Erythroblast (primary cell): Measurements from ENCODE around the gene BRD9.
"Not testable (repeated sequence)": the region's sequence is repeated elsewhere in the genome, so short reads cannot be mapped to it uniquely, and the experiment has no call there.

Experiments used
- DNase-seq, 2 experiments: peaks; one replicate each; lab custom pipeline; 2025; lab: John Stamatoyannopoulos, UW
- GATA1 ChIP-seq: IDR thresholded peaks from 2 replicates; pipeline ENCODE4 v1.6.1; 2011; ENCODE audit warnings: low read depth, mild to moderate bottlenecking, control low read depth, low read length, moderate library complexity
- POLR2A ChIP-seq: IDR thresholded peaks from 2 replicates; pipeline ENCODE4 v1.6.1; 2011; ENCODE audit warnings: mild to moderate bottlenecking, low read length

Gene BRD9

DNA sequence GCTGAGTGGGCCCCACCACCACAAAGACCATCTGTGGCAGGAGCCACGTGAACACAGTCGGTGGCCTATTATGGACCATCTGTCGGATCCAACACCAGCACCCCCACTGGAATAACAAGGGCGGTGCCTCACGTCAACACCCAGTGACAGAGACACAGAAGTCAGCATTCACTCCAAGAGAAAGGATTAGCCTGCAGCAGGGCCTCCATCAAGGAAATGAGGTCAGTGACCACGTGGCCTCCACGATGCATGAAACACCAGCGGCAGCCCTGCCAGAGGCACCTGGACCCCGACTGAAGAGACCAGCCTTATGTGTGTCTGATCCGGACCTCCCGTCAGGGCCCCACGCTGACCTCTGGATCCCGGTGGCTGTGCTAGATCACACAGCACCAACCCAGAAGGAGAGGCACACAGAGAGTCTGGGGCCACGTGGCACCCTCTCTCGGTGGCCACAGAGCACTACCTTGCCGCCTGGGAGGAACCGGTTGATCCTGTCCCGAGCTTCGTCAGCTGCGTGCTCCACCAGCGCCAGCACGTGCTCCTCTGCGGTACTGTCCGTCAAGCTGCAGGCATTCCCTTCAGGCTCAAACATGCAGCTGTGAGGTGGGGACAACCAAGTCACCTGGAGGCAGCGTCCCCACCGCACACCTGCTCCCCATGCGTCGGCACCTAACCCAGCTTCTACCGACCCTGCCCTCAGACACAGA lies 9.0 kb downstream of the BRD9 start:
- no peak for DNase-seq
- no peak for TF ChIP-seq GATA1
- TF ChIP-seq POLR2A = no peak

DNA sequence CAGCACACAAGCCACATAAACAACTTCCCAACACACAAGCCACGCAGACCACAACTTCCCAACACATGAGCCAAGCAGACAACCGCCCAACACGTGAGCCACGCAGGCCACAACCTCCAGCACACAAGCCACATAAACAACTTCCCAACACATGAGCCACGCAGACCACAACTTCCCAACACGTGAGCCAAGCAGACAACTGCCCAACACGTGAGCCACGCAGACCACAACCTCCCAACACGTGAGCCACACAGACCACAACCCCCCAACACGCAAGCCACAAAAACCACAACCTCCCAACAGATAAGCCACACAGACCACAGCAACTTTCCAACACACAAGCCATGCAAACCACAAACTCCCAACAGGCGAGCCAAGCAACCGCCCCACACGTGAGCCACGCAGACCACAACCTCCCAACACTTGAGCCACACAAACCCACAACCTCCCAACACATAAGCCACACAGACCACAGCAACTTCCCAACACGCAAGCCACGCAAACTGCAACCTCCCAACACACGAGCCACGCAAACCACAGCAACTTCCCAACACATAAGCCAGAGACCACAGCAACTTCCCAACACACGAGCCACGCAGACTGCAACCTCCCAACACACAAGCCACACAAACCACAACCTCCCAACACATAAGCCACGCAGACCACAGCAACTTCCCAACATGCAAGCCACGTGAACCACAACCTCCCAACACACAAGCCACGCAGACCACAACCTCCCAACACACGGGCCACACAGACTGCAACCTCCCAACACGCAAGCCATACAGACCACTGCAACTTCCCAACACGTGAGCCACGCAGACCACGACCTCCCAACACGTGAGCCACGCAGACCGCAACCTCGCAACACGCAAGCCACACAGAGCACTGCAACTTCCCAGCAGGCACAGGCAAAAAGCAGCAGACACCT lies 10.1 kb downstream of the BRD9 start:
- DNase-seq = no peak

DNA sequence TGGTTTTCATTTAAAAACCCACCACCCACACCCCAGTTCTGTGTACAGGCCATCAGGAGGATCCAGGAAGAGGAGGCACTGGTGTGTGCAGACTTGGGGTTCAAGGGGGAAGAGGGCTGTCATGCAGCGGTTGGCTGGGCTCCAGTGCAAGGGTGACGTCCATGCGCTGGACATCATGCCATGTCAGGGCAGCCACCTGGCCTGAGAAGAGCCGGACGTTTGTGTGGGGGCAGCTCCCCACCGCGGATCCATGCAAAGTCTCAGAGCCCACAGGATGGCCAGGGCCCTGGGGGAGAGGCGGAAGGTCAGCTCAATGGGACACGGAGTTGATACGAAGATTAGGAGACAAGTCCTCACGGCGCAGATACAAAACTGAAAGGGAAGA lies 11.1 kb downstream of the BRD9 start:
- no peak for TF ChIP-seq GATA1
- no peak for TF ChIP-seq POLR2A
- no peak for DNase-seq

More for the DNA sequence above, 10.1 kb downstream of the BRD9 start:
- TF ChIP-seq GATA1 (no peak), POLR2A (no peak)

DNA sequence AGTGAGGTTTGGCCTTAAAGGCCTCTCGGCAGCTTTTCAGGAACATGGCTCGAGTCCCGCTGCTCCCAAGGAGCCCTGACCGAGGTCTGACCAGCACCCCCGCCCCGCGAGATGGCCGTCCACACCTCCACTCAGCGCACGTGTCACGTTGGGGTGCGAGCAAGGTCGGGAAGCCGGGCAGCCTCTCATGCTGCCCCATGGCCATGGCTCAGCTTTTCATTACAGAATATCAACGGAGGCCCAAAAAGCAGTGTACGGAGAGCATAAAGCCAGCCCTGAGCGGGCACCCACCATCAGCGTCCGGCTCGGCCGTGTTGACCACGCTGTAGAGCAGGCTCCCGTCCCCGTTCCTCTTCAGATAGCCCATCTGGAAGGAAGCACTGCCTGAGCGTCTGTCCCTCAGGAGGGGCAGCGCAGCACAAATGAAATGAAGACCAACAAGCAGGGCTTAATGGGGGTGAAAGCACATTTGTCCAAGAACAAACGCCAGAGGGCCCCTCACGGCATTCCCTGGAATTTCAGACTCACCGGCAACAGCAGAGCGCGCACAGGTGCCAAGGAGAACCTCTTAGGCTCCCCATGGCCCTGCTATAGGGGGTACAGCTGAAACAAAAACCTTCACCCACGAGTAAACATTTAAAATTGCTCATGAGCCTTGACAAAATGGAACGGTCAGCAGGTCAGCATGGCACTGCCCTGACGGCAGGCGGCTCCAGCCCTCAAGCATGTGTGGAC lies 11.6 kb downstream of the BRD9 start:
- TF ChIP-seq POLR2A (no peak), GATA1 (no peak)
- no peak for DNase-seq

DNA sequence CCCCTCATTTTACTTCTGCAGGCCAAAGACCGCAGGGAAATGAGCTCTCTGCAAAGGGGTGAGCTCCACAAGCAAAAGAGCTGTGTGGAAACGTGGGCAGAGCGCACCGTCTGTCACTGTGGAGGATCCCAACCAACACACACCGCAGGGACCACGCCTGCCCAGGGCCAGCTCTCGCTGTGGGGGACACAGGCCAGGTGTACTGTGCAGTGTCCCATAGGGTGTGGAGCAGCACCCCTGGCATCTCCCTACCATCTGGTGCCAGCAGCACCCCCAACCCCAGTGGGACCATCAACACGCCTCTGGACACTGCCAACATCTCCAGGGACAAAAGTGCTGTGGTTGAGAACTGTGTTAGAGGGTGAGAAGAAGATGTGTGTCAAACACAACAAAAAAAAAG lies 13.9 kb downstream of the BRD9 start:
- not testable (repeated sequence) for DNase-seq

DNA sequence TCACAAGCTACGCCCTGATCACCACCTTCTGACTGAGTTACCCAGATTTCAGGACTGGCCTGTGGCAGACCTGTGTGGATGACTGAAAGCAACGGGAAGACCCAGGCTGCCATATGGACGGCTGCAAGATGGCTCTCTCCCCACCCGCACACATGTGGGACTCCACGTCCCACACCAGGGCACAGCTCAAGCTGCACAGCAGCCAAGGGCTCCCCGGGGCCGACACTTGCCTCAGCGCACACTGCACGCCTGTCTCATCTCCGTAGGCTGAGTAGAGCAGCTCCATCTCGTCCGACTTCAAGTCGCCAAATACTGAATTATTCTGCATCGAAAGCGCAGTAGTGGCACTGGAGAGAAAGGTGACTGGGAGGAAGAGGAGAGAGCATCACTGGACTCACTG lies 14.5 kb downstream of the BRD9 start:
- TF ChIP-seq GATA1 (no peak), POLR2A (no peak)
- no peak for DNase-seq

DNA sequence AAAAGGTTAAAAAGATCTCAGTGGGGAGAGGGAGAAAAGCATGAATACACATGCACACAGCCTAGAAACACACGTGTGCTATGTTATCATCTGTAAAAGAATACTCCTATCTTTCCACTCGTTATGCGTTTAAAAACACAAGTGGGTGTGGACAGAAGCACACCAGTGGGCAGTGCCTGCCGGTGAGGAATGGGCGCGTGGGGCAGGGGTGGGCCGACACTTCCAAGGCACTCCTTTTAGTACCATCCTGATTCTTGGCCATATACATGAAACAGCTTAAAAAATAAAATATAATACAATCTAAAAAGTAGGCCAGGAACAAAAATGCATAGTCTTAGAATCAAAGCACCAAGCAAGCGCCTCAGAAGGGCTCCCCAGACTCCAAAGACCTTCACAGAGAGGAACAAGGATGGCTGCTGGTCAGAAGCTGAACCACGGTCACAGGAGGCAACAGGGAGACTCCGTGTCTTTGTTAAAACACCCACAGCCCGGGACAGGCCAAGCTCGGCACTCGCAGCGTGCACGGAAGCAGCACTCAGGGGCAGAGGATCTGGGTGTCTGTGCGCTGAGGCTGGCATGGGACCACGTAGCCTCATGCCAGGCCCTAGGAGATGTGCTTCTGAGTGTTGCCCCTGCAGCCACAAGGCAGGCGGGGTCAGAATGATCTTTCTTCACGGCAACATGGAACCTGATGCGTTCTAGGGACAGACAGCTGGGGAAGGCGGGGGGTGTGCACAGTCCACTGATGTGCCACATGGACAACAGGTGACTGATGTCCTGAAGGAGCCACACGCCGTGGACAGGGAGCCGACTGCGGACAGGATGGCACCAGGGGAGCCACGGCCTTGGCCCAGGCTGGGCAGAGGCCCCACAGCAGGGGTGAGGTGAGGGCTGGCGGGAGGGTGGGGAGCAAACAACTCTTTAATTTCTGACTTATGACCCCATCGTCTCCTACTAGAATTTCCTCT lies 15.9 kb downstream of the BRD9 start:
- DNase-seq = no peak
- TF ChIP-seq POLR2A = no peak
- no peak for TF ChIP-seq GATA1

DNA sequence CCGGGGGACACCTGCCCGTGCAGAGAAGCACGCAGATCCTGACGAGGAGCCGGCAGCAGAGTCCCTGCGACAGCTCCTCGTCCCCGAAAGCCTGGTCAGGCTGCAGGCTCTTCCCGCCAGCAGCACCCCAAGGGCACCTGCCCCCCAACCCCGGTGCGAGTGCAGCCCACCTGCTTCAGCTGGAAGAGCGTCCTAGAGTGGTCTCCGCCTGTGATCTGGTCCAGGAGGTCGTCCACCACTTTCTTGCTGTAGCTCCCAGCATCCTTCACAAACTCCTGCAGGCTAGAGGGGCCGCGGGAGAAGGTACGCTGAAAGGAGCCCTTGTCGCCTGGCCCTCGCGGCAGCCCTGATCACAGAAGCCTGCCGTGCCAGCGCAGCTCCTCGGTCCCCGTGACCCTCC lies 16.7 kb downstream of the BRD9 start:
- no peak for DNase-seq
- TF ChIP-seq GATA1 = no peak
- TF ChIP-seq POLR2A = no peak

DNA sequence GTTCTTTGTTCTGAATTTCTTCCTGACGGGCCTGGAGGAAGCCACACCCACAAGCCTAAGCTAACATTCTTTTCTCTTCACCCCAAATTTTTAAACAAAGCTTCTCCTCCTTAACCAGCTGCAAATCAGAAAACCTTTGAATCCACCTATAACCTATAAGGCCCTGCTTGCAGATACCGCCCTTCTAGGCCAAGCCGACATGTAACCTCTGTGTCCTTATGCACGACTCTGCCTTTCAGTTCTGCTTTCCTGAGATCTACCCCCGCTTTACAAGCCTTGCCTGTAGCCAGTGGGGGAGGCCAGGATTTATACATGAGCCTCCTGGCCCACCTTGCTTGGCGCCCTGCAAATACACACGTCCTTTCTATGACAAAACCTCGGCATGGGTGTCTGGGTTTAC lies 19.3 kb downstream of the BRD9 start:
- no peak for DNase-seq
- TF ChIP-seq GATA1 (no peak), POLR2A (no peak)

DNA sequence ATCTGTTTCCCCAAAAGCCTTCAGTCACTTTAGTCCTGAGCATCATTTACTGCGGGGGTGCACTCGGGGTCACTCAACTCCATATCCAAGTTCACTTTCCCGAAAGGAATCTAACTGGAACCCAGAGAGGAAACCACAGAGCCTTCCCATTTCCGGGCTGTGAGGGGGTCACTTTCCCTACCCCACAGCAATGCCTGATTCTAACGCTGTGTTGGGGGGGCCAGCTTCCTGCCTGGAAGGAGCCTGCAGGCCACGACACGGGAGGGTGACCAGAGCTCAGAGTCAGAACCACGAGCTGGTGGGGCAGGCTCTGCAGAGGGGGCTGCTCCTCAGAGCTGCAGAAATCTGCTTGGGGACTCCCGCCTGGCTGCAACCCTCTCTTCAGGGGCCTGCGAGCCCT lies 20.3 kb downstream of the BRD9 start:
- no peak for DNase-seq
- TF ChIP-seq GATA1 (no peak), POLR2A (no peak)

DNA sequence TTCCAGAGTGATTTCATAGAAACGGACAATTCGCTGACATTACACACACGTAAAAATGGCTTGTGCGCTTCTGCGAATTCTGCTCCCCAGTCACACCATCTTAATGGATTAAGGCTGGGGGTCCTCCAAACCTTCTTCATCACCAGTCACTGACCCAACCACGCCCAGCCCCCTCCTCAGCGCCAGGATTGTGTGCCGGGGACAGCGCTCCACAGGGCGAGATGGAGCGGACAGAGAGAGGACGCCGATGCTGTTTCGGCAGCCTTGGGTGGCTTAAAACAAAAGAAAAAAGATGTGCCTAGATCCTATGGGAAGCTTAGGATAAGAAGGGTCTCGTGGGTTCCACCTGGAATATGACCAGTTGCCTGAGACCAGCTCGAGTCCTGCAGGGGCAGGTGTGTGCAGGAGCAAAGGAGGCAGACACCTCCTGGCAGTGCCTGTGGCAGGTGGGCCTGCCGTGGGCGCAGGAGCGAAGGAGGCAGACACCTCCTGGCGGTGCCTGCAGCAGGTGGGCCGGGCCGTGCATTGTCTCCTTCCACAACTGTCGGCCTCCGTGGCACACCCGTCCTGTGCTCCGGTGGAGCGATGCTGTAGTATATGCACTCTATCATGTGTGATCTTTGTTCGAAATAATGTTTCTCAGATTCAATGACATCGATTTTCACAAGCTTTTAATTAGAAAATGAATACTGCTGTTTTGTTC lies 20.9 kb downstream of the BRD9 start:
- DNase-seq = no peak
- TF ChIP-seq GATA1 (no peak), POLR2A (no peak)

DNA sequence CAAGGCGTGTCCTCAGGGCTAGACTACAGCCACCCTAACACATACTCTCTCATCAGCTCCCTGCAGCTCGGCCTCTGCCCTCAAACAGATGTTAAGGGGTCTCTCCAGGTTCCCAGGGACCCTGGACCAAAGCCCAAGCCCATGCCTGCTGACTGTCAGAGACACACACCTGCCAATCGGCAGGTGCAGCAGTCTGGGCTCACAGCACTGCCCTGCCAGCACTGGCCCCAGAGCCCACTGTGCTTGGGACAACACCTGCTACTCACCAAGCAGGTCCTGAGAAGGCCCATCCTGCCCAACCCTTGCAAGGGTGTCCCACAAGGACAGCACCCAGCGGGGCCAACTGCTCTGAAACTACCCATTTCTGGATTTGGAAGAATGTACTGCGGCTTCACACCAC lies 21.6 kb downstream of the BRD9 start:
- DNase-seq = no peak
- TF ChIP-seq GATA1 (no peak), POLR2A (no peak)
